GM19463 (cell line): ENCODE data around the gene LHFPL2.

Source experiments
- ATAC-seq: cut with Tn5 transposase; IDR thresholded peaks from one replicate; pipeline ENCODE4 v1.9.1; 2021; ENCODE audit warnings: mild to moderate bottlenecking, moderate library complexity; ENCODE audit not compliant: unreplicated experiment

Gene LHFPL2

GRCh38 chr5:78642701-78643100 lies 5.9 kb downstream of the LHFPL2 start:
- ATAC-seq, result no peak

- peak; percentile 72 for ATAC-seq
These were observed 7.7 kb downstream of the LHFPL2 start for GRCh38 chr5:78640662-78641474.

- no peak for ATAC-seq
These were observed 8.8 kb downstream of the LHFPL2 start for GRCh38 chr5:78639791-78640190.

- ATAC-seq, result no peak
These were observed 9.5 kb downstream of the LHFPL2 start for GRCh38 chr5:78638973-78639669.

GRCh38 chr5:78638423-78638822 lies 10.1 kb downstream of the LHFPL2 start:
- no peak for ATAC-seq

GRCh38 chr5:78637468-78637867 lies 11.1 kb downstream of the LHFPL2 start:
- no peak for ATAC-seq

- ATAC-seq, result no peak
These were observed 11.9 kb downstream of the LHFPL2 start for GRCh38 chr5:78636682-78637081.

GRCh38 chr5:78634634-78635033 lies 13.9 kb downstream of the LHFPL2 start:
- ATAC-seq, result no peak

GRCh38 chr5:78634229-78634628 lies 14.3 kb downstream of the LHFPL2 start:
- no peak for ATAC-seq

- ATAC-seq, result no peak
These were observed 14.9 kb downstream of the LHFPL2 start for GRCh38 chr5:78633700-78634099.

GRCh38 chr5:78632467-78632866 lies 16.1 kb downstream of the LHFPL2 start:
- ATAC-seq, result no peak

GRCh38 chr5:78631931-78632330 lies 16.6 kb downstream of the LHFPL2 start:
- ATAC-seq, result no peak

- ATAC-seq, result no peak
These were observed 18.5 kb downstream of the LHFPL2 start for GRCh38 chr5:78630047-78630446.

- no peak for ATAC-seq
These were observed 18.9 kb downstream of the LHFPL2 start for GRCh38 chr5:78629624-78630023.

GRCh38 chr5:78628270-78628992 lies 20.1 kb downstream of the LHFPL2 start:
- ATAC-seq, result no peak

- ATAC-seq, result no peak
These were observed 20.8 kb downstream of the LHFPL2 start for GRCh38 chr5:78627766-78628165.

GRCh38 chr5:78627175-78627574 lies 21.4 kb downstream of the LHFPL2 start:
- no peak for ATAC-seq

GRCh38 chr5:78626009-78626571 lies 22.5 kb downstream of the LHFPL2 start:
- ATAC-seq, result no peak

GRCh38 chr5:78624992-78625391 lies 23.6 kb downstream of the LHFPL2 start:
- ATAC-seq, result no peak

- no peak for ATAC-seq
These were observed 24.5 kb downstream of the LHFPL2 start for GRCh38 chr5:78624011-78624541.
